IPS DF 4.7 (cell line): ENCODE data around the gene DNAJC11.
"Not testable (repeated sequence)": the region's sequence is repeated elsewhere in the genome, so short reads cannot be mapped to it uniquely, and the experiment has no call there.

Experiments used
- DNase-seq: peaks from one replicate; pipeline ENCODE4 v3.0.0-alpha.2; 2013; ENCODE audit warnings: low spot score; ENCODE audit errors: extremely low read depth

The DNAJC11 gene, protein sequence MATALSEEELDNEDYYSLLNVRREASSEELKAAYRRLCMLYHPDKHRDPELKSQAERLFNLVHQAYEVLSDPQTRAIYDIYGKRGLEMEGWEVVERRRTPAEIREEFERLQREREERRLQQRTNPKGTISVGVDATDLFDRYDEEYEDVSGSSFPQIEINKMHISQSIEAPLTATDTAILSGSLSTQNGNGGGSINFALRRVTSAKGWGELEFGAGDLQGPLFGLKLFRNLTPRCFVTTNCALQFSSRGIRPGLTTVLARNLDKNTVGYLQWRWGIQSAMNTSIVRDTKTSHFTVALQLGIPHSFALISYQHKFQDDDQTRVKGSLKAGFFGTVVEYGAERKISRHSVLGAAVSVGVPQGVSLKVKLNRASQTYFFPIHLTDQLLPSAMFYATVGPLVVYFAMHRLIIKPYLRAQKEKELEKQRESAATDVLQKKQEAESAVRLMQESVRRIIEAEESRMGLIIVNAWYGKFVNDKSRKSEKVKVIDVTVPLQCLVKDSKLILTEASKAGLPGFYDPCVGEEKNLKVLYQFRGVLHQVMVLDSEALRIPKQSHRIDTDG

DNA sequence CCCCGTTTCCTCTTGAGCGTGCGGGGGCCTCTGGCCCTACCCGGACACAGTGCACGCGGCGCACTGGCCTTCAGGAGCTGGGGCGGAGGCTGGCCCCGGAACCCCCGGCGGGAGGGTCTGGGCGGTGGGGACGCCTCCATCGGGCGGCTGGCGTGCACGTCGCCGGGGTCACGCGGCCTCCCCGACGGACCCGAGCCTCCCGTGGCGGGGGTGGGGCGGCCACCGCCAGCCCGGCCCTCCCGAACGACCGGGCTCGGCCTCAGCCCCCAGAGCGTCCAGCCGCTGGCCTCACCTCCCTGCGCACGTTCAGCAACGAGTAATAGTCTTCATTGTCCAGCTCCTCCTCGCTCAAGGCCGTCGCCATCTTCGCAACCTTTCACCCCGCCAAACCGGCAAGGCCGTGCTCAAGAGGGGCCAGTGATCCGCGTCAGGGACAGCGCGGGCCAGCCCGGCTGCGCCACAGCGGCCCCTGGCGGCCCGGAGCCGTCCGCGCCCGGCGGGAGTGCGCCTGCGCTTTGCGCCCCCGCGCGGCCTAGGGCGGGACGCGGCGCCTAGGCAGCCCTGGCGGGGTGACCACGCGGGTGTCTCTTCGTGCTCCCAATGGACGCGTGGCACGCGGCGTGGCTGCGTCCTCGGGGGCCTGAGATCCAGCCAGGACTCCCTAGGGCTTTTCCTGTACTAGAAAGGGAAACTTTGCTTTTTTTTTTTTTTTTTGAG is at the start of gene DNAJC11:
TSS of gene DNAJC11 (minus strand) at position 380 of the 717 bp plus-strand sequence. CDS start at position 364, 16 bp downstream.
- peak; percentile 16 for DNase-seq

DNA sequence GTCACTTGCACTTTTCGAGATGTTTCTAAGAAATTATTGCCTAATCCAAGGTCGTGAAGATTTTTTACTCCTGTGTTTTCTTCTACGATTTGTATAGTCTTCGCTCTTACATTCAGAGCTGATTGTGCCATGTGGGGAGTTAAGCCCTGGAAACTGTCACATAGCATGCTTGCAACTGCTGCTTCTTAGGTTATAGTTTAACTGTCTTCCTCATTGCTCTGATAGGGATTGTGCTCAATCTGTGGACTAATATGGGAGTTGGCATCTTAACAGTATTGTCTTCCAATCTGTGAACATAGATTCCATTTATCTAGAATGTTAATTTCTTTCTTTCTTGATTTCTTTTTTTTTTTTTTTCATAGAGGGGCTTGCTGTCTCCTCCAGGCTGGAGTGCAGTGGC is 48.9 kb upstream of the DNAJC11 start:
- no peak for DNase-seq

DNA sequence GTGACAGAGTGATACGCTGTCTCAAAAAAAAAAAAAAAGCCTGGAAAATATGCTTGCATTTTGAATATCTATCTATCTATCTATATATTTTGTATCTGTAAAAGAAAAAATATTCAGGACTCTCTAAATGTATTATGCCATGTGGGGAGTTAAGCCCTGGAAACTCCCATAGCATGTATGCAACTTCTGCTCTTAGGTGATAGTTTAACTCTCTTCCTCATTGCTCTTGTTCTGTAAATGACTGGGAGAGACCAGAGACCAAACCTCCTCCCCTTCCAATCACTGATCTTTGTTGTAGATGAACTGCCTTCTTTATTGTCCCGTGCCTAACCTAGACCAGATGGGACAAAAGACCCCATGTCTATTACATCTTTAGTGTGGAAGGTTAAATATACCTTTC is 46.1 kb upstream of the DNAJC11 start:
- no peak for DNase-seq

GRCh38 chr1:6745073-6745472 is 43.5 kb upstream of the DNAJC11 start:
- DNase-seq = no peak

DNA sequence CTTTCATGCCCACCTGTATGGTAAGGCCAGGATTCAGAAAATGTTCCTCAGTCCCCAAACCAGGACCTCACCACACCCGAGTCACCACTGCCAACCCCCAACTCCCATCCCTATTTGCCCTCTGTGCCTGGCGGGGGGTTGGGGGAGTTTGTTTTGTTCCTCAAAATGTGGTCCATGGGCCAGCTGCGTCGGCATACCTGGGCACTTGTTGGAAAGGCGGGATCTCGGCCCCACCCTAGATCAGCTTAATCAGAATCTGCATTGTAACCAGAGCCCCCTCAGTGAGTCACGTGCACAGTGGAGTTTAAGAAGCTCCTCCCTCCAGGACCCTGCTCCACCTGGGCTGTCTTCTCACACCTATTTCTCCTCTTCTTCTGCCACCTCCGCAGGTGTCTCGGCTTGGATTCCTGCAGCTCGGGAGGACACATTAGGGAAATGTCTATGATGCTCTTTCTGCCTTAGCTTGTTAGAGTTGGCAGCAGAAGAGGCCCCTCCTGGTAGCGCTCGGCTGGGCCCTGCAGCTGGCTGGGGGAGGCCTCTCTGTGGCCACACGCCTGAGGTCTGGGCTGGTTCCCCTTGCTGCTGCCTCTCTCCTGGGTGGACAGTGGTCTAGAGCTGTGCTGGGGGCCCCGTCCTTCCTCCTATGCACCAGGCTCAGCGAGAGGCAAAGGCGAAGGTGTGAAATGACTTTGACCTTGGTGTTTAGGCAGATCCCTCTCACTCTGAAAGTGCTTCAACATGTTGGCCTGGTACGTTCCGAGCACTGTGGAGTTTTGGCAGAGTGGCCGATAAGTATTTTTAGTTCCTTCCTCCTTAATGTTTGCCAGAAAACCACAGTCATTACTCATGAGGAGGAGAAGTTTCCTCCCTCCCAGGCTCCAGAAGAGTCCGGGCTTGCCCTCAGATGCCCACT is 41.8 kb upstream of the DNAJC11 start:
- DNase-seq = no peak

DNA sequence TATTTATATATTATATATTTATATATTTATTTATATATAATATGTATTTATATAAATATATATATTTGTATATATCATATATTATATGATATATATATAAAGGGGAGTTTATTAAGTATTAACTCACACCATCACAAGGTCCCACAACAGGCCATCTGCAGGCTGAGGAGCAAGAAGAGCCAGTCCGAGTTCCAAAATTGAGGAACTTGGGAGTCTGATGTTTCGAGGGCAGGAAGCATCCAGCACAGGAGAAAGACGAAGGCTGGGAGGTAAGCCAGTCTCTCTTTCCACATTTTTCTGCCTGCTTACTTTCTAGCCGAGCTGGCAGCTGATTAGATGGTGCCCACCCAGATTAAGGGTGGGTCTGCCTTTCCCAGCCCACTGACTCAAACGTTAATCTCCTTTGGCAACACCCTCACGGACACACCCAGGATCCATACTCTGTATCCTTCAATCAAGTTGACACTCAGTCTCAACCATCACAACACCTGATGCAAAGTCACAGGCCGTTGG is 41.1 kb upstream of the DNAJC11 start:
- DNase-seq = not testable (repeated sequence)

DNA sequence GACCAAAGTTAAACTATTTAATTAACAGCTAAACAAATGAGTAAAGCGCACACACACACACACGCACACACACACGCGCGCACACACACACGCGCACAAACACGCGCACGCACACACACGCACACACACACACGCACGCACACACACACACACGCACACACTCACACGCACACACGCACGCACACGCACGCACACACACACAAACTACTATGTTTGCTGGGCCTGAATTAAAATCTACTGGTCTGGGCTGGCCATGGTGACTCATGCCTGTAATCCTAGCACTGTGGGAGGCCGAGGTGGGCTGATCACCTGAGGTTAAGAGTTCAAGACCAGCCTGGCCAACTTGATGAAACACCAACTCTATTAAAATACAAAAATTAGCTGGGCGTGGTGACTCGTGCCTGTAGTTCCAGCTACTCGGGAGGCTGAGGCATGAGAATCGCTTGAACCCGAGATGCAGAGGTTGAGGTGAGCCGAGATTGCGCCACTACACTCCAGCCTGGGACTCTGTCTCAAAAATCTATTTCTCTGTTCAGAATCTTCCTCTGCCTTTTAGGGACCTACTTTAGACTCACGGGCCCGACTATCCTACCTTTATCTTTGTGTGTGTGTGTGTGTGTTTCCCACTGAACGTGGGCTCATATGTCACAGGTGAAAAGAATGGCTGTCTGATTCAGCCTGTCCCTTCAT is 37.5 kb upstream of the DNAJC11 start:
- DNase-seq = no peak

DNA sequence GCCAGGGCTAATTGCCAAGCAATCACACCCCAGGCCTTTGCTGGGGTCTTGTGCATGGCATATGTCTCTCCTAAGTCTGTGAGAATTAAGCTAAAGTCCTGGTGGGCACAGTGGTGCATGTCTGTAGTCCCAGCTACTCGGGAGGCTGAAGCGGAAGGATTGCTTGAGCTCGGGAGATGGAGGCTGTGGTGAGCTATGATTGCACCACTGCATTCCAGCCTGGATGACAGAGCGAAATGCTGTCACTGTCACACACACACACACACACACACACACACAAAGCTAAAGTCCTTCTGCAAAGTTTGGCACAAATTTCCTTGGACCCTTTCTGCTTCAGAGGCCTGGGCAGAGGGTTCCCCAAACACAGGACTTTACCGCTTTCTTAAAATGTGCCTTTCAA is 31.3 kb upstream of the DNAJC11 start:
- DNase-seq = no peak

DNA sequence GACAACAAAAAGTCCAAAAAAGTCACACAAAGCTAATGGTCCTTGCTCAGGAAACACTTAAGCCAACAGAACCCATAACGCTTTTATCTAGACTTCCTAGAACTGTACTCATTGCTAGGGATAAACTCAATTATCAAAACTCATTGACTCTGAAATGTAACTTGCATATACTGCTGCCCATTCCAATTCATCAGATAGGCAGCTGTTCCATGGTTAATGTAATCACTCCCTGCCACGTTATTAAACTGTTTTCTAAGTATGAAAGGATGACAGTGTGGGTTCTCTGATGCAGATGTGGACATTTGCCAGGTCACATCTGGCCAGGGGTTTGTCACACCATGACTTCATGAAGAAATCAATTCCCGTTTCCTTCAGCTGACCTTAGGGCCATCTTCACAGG is 30.3 kb upstream of the DNAJC11 start:
- DNase-seq = no peak

DNA sequence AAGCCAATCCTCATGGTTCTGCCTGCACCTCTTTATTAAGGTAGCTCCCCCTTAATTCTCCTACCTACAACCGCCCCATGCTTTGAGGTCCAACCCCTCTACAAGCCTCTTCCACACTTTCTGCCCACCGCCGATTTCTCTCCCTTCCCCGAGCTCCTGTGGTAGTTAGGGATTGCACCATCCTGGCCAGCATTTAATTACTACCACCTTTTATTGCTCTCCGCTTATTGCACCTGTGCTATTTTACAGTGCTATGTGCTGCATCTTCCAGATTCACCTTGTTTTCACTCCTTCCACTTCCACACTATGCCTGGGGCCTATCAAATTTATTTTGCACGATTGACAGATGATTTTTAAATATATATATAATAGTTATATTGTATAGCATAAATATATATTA is 29.3 kb upstream of the DNAJC11 start:
- DNase-seq = no peak

DNA sequence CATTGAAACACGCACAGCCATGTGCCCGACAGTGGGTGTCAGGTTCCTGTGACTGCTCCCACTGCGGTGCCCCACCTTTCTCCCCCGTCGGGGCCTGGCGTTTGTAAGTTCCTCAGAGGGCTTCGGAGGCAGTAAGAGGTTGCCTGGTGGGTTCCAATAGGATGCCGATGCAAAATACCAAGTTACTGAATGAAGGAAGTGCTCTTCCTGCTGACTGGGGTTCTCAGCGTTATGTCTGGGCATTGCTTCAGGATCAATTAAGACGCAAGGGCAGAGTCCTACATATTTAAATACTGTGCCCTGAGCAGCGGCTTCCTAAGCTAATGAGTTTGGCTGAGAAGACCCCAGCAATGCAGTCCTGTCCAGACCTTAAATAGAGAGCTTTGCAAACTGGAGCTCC is 28.9 kb upstream of the DNAJC11 start:
- DNase-seq = no peak

DNA sequence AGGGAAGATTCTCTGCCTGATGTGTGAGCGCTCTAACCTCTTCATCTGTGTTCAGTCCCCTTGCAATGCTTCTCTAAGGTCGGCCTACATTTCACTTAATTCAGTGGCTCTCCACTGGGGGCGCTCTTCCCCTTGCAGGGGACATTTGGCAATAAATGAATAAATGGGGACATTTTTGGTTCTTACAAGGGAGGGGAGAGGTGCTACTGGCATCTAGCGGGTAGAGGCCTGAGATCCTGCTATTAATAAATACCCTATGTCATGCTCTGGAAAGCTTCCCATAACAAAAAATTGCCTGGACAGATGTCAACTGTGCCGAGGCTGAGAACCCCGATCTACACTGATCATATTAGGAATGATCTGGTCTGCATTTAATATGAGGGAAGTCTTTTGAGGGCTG is 25.9 kb upstream of the DNAJC11 start:
- DNase-seq = no peak

DNA sequence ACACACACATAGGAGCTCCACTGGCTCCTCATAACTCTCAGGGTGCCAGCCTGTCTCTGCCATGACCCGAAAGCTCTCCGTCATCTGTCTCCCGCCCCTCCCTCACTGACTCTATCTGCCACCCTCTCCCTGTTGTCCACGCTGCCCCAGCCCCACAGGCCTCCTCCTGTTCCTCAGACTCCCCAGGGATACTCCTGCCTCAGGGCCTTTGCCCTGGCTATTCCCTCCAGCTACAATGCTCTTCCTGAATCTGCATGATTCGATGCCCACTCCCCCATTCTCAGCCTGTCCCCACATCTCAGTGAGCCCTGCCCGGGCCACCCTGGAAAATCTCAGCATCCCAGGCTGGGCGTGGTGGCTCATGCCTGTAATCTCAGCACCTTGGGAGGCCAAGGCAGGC is 24.6 kb upstream of the DNAJC11 start:
- no peak for DNase-seq

DNA sequence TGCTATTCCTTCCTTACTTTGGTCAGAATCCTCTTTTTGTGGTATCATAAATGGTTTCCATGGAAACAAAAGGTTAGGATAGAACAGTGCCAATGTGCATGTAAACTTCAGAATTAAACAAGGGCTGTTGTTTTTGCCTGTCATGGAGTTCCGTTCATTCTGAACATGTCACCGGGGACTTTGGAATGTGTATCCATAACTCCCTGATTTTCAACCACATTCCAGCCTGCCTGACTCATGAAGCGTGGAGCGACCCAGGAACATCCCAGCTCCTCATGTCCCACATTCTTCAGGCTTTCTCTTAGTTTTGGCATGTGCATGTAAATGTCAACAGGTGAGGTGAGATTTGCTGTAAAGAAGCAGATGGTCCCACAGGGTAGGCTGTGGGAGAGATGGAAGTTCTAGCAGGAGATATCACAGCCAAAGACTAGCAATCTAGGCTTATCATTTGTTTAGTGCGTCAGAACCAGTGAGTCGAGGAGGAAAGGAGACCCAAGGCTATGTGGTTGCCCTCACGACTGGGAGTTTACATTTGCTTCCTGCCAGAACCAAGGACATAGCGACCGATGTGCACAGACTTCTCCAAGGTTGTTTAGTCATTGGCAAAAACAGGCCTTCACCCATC is 23.0 kb upstream of the DNAJC11 start:
- DNase-seq = no peak

DNA sequence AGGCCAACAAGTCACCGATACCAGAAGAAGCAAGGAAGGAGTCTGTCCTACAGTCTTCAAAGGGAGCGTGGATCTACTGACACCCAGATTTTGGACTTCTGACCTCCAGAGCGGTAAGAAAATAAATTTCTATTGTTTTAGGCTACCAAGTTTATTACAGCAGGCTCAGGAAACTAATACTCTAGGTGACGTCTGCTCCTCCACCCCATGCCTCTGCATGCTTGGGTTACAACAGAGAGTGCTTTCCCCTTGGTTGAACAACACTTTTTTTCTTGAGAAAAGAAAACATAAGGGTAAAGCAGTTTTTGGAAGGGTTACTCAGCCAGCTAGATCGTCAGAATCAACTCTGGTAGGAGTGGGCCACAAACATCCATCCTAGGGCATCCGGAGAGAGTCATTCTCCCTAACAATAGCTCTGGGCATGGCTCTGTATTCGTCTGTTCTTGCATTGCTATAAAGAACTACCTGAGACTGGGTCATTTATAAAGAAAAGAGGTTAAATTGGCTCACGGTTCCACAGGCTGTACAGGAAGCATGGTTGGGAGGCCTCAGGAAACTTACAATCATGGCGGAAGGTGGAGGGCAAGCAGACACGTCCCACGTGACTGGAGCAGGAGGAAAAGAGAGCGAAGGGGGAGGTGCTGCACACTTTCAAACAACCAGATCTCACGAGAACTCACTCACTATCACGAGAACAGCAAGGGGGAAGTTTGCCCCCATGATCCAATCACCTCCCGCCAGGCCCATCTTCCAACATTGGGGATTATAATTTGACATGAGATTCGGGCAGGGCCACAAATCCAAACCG is 22.2 kb upstream of the DNAJC11 start:
- DNase-seq = no peak

DNA sequence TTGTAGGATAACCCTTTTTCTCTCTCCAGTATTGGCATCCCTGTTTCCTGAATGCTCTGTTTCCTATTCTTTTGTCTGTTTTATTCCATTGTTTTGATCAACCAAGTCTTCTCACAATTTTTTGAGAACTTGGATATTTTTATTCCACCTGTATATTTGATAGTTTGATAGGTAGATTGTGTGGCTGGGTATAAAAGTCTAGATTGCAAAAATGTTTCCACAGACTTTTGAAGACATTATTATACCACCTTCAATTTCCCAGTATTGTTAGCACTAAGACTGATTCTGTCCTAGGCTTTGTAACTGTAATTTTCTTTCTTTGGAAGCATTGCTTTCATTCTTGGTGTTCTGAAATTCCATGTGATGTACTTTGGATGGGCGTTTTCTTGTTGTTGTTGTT is 9.6 kb upstream of the DNAJC11 start:
- no peak for DNase-seq

DNA sequence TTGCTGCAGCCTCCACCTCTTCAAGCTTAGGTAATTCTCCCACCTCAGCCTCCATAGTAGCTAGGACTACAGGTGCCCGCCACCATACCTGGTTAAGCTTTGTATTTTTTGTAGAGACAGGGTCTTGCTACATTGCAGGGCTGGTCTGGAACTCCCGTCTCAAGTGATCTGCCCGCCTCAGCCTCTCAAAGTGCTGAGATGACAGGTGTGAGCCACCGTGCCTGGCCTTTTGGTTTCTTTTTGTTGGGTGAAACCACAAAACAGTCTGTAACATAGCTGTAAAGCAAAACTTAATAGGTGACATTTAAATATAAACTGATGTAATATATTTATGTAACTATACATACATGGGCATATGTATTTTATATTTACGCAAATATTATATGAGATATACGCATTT is 3.1 kb upstream of the DNAJC11 start:
- no peak for DNase-seq

- DNase-seq = no peak
These were observed 1.4 kb upstream of the DNAJC11 start for GRCh38 chr1:6703016-6703415.

DNA sequence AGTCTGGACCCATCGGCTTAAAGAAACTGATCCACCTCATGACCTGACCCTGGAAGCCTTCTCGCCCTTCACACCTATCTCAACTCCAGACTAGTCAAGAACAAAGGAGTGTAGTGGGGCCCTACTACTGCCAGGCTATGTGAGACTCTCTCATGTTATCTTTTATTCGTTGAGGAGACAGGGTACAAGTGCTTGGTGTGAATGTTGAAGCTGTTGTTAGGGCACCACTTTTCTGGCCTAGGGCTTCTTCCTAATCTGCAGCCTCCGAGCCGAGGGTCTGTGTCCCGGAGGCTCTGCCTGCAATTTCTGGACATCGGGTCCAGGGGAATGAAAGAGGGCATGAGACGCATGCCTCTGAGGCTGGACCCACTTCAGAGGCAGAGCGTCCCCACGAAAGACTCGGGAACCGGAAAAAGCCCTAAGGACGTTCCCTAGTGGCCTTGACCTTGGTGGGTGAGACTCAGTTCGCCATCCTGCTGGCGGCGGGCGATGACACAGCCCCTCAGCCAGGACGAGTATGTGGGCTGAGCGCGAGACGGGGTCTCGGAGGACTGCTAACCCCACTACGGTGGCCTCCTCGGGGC is 671 bp downstream of the DNAJC11 start:
- no peak for DNase-seq
